Epithelial cell of esophagus (primary cell): ENCODE measurements around the gene PDP2.

Experiments
- DNase-seq: peaks from one replicate; pipeline ENCODE4 v3.0.0; 2010; ENCODE audit warnings: low read depth
- H3K4me3 ChIP-seq: 2 replicates; pipeline ENCODE4 v1.5.1; 2011; ENCODE audit warnings: mild to moderate bottlenecking, low read length, control low read depth
- TF ChIP-seq, protein P1 (sequence below): IDR thresholded peaks from 2 replicates; pipeline ENCODE4 v1.5.1; 2011; ENCODE audit warnings: low read depth, mild to moderate bottlenecking, low read length, control low read depth, inconsistent platforms; ENCODE audit not compliant: insufficient read depth; ENCODE audit errors: missing control alignments

The PDP2 gene

DNA sequence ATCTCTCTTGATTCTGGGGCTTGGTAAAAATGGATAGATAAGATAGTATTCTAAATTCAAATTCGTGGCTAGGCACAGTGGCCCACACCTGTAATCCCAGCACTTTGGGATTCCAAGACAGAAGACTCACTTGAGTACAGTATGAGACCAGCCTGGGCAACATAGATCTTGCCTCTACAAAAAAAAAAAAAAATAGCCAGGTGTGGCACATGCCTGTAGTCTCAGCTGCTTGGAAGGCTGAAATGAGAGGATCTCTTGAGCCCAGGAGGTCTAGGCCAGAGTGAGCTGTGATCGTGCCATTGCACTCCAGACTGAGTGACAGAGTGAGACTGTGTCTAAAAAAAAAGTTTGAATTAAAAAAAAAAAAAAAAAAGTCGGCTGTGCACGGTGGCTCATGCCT lies 9.3 kb downstream of the PDP2 start:
- TF ChIP-seq, protein P1, sequence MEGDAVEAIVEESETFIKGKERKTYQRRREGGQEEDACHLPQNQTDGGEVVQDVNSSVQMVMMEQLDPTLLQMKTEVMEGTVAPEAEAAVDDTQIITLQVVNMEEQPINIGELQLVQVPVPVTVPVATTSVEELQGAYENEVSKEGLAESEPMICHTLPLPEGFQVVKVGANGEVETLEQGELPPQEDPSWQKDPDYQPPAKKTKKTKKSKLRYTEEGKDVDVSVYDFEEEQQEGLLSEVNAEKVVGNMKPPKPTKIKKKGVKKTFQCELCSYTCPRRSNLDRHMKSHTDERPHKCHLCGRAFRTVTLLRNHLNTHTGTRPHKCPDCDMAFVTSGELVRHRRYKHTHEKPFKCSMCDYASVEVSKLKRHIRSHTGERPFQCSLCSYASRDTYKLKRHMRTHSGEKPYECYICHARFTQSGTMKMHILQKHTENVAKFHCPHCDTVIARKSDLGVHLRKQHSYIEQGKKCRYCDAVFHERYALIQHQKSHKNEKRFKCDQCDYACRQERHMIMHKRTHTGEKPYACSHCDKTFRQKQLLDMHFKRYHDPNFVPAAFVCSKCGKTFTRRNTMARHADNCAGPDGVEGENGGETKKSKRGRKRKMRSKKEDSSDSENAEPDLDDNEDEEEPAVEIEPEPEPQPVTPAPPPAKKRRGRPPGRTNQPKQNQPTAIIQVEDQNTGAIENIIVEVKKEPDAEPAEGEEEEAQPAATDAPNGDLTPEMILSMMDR = no peak
- no peak overlapping the region for H3K4me3 ChIP-seq
- DNase-seq = peak; percentile 27

- no peak overlapping the region for H3K4me3 ChIP-seq
- DNase-seq = no peak
- TF ChIP-seq, protein P1 = no peak
Observed at GRCh38 chr16:66890799-66891198, 10.5 kb downstream of the PDP2 start.

DNA sequence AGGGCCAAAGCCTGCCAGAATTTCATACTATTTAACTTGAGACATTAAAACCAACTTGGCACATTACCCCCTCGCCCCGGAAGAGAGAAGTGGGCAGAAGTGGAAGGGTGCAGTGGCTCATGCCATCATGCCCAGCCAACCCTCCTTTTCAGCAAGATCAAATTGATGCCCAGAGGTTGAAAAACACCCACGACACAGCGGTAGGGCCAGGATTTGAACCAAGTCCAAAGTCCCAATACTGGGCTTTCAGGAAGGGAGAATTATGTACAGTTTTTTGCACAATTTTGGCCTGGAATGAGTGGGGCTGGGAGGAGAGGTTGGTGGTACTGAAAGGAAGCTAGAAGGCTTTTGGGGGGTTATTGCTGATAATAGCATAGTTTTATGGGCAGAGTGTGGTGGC lies 11.0 kb downstream of the PDP2 start:
- TF ChIP-seq, protein P1 = no peak
- H3K4me3 ChIP-seq = no peak overlapping the region
- no peak for DNase-seq

DNA sequence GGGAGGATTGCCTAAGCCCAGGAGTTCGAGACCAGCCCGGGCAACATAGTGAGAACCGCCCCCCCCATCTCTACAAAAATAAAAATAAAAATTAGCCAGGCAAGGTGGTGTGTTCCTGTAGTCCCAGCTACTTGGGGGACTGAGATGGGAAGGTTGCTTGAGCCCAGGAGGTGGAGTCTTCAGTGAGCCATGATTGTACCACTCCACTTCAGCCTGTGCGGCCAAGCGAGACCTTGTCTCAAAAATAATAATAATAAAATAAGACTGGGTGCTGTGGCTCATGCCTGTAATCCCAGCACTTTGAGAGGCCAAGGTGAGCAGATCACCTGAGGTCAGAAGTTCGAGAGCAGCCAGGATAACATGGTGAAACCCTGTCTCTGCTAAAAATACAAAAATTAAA lies 11.5 kb downstream of the PDP2 start:
- H3K4me3 ChIP-seq = no peak overlapping the region
- TF ChIP-seq, protein P1 = no peak
- no peak for DNase-seq

GRCh38 chr16:66894055-66894454 lies 13.7 kb downstream of the PDP2 start:
- no peak overlapping the region for H3K4me3 ChIP-seq
- no peak for DNase-seq
- TF ChIP-seq, protein P1 = no peak

DNA sequence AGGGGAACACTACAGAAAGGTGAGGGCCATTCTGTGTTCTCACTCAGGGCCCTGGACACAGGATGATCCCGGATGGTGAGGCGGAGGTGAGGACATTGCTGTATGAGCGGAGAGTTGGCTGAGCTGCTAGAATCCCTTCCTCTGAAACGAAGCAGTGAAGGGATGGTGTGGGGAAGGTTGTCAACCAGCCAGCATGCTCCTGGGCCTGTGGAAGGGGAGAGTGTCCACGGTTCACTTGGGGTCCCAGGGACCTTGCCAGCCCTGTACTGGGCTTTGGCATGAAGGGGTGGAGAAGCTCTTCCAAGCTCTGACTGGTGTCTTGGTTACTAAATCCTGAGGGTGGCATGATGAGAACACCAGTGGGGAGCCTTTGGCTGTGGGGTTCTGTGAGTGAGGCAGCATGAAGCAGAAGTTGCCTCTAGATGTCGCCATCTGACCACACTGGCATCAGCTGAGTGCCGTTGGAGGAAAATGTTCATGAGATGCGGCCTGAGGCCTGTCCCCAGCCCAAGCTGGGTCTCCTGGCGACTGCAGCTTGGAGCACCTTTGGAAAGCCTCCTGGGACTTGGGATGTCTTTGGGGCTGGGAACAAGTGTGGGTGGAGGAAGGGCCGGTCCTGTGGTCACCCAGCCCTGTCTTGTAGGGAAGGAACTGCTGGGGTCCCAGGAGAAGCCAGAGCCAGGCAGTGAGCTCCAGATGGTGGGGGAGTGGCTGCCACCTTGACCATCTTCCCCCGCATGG lies 14.8 kb downstream of the PDP2 start:
- TF ChIP-seq, protein P1 = peak; percentile 98
- H3K4me3 ChIP-seq = no peak overlapping the region
- peak; percentile 84 for DNase-seq

DNA sequence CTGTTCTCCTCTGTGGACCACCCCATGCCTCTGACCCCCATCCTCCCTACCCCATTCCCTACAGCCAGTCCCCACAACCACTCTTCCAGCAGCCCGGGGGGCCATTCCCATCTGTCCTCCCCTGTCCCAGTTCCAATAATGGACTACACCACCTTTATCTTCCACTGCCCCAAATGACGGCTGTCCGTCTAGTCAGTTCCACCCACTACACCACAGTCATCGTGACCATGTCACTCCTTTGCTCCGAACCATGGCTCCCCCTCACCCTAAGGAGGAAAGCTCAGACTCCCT lies 15.3 kb downstream of the PDP2 start:
- no peak for DNase-seq
- no peak overlapping the region for H3K4me3 ChIP-seq
- TF ChIP-seq, protein P1 = no peak
